ENCODE data around the gene ZNF506.
"Not testable (repeated sequence)": the region's sequence is repeated elsewhere in the genome, so short reads cannot be mapped to it uniquely, and the experiment has no call there.

Gene ZNF506

GRCh38 chr19:19746286-19747213 lies 75.0 kb downstream of the ZNF506 start:
- TF ChIP-seq CTCF (conservative IDR thresholded peaks at IDR 0.05; ENCODE audit: low read length): no peak
- no peak overlapping the region for H3K4me3 ChIP-seq (ENCODE audit: low read length)
- no peak for DNase-seq (ENCODE audit: low read depth)

- no peak for DNase-seq (ENCODE audit: low read depth)
- no peak overlapping the region for H3K4me3 ChIP-seq (ENCODE audit: low read length)
Measured at GRCh38 chr19:19745496-19746285, 75.9 kb downstream of the ZNF506 start.

GRCh38 chr19:19744641-19745040 lies 76.9 kb downstream of the ZNF506 start:
- H3K4me3 ChIP-seq (ENCODE audit: low read length): no peak overlapping the region
- no peak for TF ChIP-seq CTCF (conservative IDR thresholded peaks at IDR 0.05; ENCODE audit: low read length)
- DNase-seq (ENCODE audit: low read depth): no peak

More at GRCh38 chr19:19745496-19746285, 75.9 kb downstream of the ZNF506 start:
- no peak for TF ChIP-seq CTCF (conservative IDR thresholded peaks at IDR 0.05; ENCODE audit: low read length)

- DNase-seq (ENCODE audit: low read depth); H3K4me3 ChIP-seq (ENCODE audit: low read length): not testable (repeated sequence)
Measured at GRCh38 chr19:19743921-19744320, 77.6 kb downstream of the ZNF506 start.

GRCh38 chr19:19743176-19743575 lies 78.4 kb downstream of the ZNF506 start:
- no peak for DNase-seq (ENCODE audit: low read depth)

GRCh38 chr19:19742773-19743172 lies 78.8 kb downstream of the ZNF506 start:
- DNase-seq (ENCODE audit: low read depth): no peak
- TF ChIP-seq CTCF (conservative IDR thresholded peaks at IDR 0.05; ENCODE audit: low read length): no peak
- no peak overlapping the region for H3K4me3 ChIP-seq (ENCODE audit: low read length)

More at GRCh38 chr19:19743176-19743575, 78.4 kb downstream of the ZNF506 start:
- no peak for TF ChIP-seq CTCF (conservative IDR thresholded peaks at IDR 0.05; ENCODE audit: low read length)
- no peak overlapping the region for H3K4me3 ChIP-seq (ENCODE audit: low read length)

Measured in AG10803 (cell line).